Coronary artery (tissue), 2 donors: Measurements from ENCODE around the gene KLC3.

ENCODE experiments used
- DNase-seq: peaks from one replicate; pipeline ENCODE4 v3.0.0-alpha.2; 2017; ENCODE audit warnings: low spot score
- H3K27ac ChIP-seq, 2 donors: fragments of 200-600 bp; sonication (generic); one replicate each; pipeline ENCODE4 v1.5.1; 2016 to 2019
- H3K4me3 ChIP-seq: fragments of 200-600 bp; sonication (generic); 2 replicates; pipeline ENCODE4 v1.5.1; 2016; ENCODE audit warnings: mild to moderate bottlenecking, moderate library complexity
- TF ChIP-seq, protein P1 (sequence below): fragments of 200-600 bp; sonication (generic); IDR thresholded peaks from one replicate; pipeline ENCODE4 v1.5.1; 2019; ENCODE audit warnings: antibody characterized with exemption

The KLC3 gene

GRCh38 chr19:45391871-45392665 lies 51.5 kb downstream of the KLC3 start:
- DNase-seq: no peak
- TF ChIP-seq, protein P1, sequence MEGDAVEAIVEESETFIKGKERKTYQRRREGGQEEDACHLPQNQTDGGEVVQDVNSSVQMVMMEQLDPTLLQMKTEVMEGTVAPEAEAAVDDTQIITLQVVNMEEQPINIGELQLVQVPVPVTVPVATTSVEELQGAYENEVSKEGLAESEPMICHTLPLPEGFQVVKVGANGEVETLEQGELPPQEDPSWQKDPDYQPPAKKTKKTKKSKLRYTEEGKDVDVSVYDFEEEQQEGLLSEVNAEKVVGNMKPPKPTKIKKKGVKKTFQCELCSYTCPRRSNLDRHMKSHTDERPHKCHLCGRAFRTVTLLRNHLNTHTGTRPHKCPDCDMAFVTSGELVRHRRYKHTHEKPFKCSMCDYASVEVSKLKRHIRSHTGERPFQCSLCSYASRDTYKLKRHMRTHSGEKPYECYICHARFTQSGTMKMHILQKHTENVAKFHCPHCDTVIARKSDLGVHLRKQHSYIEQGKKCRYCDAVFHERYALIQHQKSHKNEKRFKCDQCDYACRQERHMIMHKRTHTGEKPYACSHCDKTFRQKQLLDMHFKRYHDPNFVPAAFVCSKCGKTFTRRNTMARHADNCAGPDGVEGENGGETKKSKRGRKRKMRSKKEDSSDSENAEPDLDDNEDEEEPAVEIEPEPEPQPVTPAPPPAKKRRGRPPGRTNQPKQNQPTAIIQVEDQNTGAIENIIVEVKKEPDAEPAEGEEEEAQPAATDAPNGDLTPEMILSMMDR: no peak
- H3K27ac ChIP-seq: no peak overlapping the region
- H3K4me3 ChIP-seq: no peak overlapping the region

DNA sequence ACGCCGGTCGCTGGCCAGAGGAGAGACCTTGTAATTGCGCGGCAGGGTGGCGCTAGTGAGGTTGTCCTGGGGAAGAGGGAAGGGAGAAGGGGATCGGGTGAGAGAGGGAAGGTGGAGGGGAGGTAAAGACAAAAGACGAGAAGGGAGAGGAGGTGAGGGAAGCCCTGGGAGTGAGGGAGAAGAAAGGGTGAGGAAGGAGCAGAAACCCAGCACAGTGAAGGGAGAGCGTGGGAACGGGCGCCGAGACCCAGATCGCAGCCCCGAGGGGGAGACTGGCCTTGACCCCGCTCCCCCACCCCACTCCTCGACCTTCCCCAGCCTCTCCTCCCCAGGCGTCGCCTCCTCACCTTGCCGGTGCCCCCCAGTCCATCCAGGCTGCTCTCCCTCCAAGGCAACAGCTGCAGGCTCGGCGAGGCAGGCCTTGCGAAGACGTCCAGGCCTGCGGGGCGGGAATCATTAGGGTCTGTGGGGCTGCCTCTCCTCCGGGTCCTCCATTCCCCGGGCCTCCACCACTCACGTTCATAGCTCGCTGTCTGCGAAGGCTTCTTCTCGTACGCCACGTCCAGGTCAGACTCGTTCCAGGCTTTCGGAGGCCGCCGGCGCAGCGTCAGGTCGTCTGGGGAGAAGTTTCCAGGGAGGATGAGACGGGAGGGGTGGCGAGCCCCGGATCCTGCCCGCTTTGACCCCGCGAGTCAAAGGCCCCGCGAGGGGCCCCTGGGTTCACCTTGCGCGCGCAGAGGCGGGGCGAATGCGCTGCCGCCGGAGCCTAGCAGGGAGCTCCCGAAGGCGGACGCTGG lies 55.5 kb downstream of the KLC3 start:
- Histone ChIP-seq H3K27ac (no peak overlapping the region), H3K4me3 (no peak overlapping the region)
- TF ChIP-seq, protein P1: no peak
- no peak for DNase-seq

GRCh38 chr19:45400192-45400591 lies 59.6 kb downstream of the KLC3 start:
- TF ChIP-seq, protein P1: no peak
- H3K27ac ChIP-seq: no peak overlapping the region
- no peak for DNase-seq
- no peak overlapping the region for H3K4me3 ChIP-seq
